ENCODE results near the gene LYST. TPM values are rescaled to one million over a fixed set of nuclear protein-coding genes. Genes with fewer than 3 reads are reported as not detected.

LYST gene
- total RNA-seq, 4 donors from 2014 or later = 12.3 to 36.6 (median 21.0) TPM

DNA sequence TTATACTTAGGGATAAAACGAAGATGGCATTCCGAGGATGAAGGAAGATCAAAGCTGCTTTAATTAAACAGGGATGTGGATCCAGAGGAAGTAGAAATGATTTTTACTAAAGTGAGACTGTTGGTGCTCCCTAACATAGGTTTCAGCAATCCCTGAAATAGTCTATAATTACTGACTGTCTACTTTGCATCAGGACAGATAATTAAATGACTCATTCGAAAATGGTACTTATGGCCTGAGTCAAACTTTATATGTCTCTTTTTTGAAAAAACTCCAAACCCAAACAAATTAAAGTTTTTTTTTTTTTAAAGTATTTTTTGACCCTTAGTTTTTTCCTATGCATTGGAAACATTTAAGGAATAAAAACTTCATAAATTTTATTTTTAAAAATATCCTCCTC lies 90.3 kb downstream of the LYST start:
- intact Hi-C loops (cut with DNase I) = no loop called here
- peaks cover 0 to 81% (median 0%) of the 10 kb centered on the region in 3 donors for H3K36me3 ChIP-seq
- no peaks in the 10 kb centered on the region for H3K4me1 ChIP-seq
- no peaks in the 10 kb centered on the region for H3K9me3 ChIP-seq
- DNase-seq = no peak
- H3K4me3 ChIP-seq = no peak overlapping the region
- H3K27ac ChIP-seq = no peak overlapping the region
- 87 to 91% methylated on average over 3 of the region's 3 CpGs for WGBS, 2 donors
- no peak for TF ChIP-seq POLR2A (IDR thresholded peaks at IDR 0.05)
- TF ChIP-seq, protein P1, sequence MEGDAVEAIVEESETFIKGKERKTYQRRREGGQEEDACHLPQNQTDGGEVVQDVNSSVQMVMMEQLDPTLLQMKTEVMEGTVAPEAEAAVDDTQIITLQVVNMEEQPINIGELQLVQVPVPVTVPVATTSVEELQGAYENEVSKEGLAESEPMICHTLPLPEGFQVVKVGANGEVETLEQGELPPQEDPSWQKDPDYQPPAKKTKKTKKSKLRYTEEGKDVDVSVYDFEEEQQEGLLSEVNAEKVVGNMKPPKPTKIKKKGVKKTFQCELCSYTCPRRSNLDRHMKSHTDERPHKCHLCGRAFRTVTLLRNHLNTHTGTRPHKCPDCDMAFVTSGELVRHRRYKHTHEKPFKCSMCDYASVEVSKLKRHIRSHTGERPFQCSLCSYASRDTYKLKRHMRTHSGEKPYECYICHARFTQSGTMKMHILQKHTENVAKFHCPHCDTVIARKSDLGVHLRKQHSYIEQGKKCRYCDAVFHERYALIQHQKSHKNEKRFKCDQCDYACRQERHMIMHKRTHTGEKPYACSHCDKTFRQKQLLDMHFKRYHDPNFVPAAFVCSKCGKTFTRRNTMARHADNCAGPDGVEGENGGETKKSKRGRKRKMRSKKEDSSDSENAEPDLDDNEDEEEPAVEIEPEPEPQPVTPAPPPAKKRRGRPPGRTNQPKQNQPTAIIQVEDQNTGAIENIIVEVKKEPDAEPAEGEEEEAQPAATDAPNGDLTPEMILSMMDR (IDR thresholded peaks at IDR 0.05) = no peak
- no peaks in the 10 kb centered on the region for H3K27me3 ChIP-seq

GRCh38 chr1:235775246-235775860 lies 91.4 kb downstream of the LYST start:
- DNase-seq = no peak
- no peaks in the 10 kb centered on the region for H3K9me3 ChIP-seq
- H3K4me1 ChIP-seq = no peaks in the 10 kb centered on the region
- intact Hi-C loops (cut with DNase I) = no loop called here
- no peak overlapping the region for H3K4me3 ChIP-seq
- no peaks in the 10 kb centered on the region for H3K27me3 ChIP-seq
- no peak overlapping the region for H3K27ac ChIP-seq
- TF ChIP-seq, protein P1 (IDR thresholded peaks at IDR 0.05) = no peak
- no peak for TF ChIP-seq POLR2A (IDR thresholded peaks at IDR 0.05)
- H3K36me3 ChIP-seq = peaks cover 0 to 76% (median 0%) of the 10 kb centered on the region in 3 donors

DNA sequence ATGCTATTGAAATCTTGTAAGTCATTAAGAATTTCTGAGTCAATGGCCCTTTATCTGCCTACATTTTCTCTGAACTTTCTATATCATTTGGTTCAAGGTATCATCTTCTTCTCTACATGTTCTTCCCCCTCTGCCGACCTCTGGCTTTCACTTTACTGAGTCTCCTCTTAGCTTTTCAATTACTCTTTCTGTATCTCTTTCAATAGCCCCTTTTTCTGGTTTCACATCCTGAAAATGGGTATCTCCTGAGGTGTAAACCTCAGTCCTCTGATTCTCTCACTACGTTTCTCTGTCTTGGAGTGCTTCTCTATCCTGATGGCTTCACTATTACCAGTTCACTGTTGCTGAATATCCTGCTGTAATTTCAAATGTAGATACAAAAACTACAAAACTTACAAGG lies 98.9 kb downstream of the LYST start:
- no peaks in the 10 kb centered on the region for H3K9me3 ChIP-seq
- H3K27ac ChIP-seq = no peak overlapping the region
- no peaks in the 10 kb centered on the region for H3K4me1 ChIP-seq
- DNase-seq = no peak
- no peaks in the 10 kb centered on the region for H3K27me3 ChIP-seq
- WGBS, 2 donors = 71 to 77% methylated on average over 2 of the region's 2 CpGs
- H3K36me3 ChIP-seq = peaks cover 0 to 76% (median 10%) of the 10 kb centered on the region in 3 donors
- no peak for TF ChIP-seq POLR2A (IDR thresholded peaks at IDR 0.05)
- intact Hi-C loops (cut with DNase I) = no loop called here
- no peak overlapping the region for H3K4me3 ChIP-seq

GRCh38 chr1:235766794-235767285 lies 99.9 kb downstream of the LYST start:
- no peaks in the 10 kb centered on the region for H3K27me3 ChIP-seq
- no peak for TF ChIP-seq POLR2A (IDR thresholded peaks at IDR 0.05)
- TF ChIP-seq, protein P1 (IDR thresholded peaks at IDR 0.05) = no peak
- 92 to 94% methylated on average over 1 of the region's 1 CpG for WGBS, 2 donors
- no peak overlapping the region for H3K27ac ChIP-seq
- no peak overlapping the region for H3K4me3 ChIP-seq
- no peak for DNase-seq
- H3K4me1 ChIP-seq = no peaks in the 10 kb centered on the region
- H3K36me3 ChIP-seq = peaks cover 0 to 76% (median 10%) of the 10 kb centered on the region in 3 donors
- intact Hi-C loops (cut with DNase I) = no loop called here
- no peaks in the 10 kb centered on the region for H3K9me3 ChIP-seq

DNA sequence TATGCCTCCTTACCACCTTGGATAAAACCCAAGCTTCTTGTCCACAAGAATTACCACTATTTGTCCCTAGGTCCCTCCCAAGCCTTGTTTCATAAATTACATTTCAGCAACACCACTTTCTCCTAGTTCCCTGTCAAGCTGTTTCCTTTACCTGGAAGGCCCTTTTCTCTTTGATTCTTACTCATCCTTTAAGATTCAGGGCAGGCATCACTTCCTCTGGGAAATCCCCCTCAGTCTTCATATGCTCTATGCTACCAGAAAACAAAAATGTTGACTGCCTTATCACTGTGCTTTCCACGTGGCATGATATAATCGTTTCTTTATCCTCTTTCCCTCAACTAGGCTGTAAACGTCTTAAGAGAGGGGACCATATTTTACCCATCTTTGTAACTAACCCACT lies 102.7 kb downstream of the LYST start:
- no peaks in the 10 kb centered on the region for H3K27me3 ChIP-seq
- no peak overlapping the region for H3K27ac ChIP-seq
- no peaks in the 10 kb centered on the region for H3K4me1 ChIP-seq
- H3K9me3 ChIP-seq = no peaks in the 10 kb centered on the region
- no peak overlapping the region for H3K4me3 ChIP-seq
- WGBS, 2 donors = 63 to 64% methylated on average over 3 of the region's 3 CpGs
- TF ChIP-seq, protein P1 (IDR thresholded peaks at IDR 0.05) = no peak
- intact Hi-C loops (cut with DNase I) = no loop called here
- DNase-seq = no peak
- H3K36me3 ChIP-seq = peaks cover 0 to 89% (median 5%) of the 10 kb centered on the region in 3 donors

- peaks cover 0 to 89% (median 0%) of the 10 kb centered on the region in 3 donors for H3K36me3 ChIP-seq
- H3K4me3 ChIP-seq = no peak overlapping the region
- no peak for DNase-seq
- intact Hi-C loops (cut with DNase I) = no loop called here
- no peak for TF ChIP-seq POLR2A (IDR thresholded peaks at IDR 0.05)
- TF ChIP-seq, protein P1 (IDR thresholded peaks at IDR 0.05) = no peak
- H3K27ac ChIP-seq = no peak overlapping the region
- no peaks in the 10 kb centered on the region for H3K27me3 ChIP-seq
- H3K4me1 ChIP-seq = no peaks in the 10 kb centered on the region
- H3K9me3 ChIP-seq = no peaks in the 10 kb centered on the region
- WGBS, 2 donors = 94 to 98% methylated on average over 6 of the region's 6 CpGs
Measured at GRCh38 chr1:235759336-235759735, 107.4 kb downstream of the LYST start.
